GM12801 (cell line): ENCODE data around the gene PPY.

Source experiments
- TF ChIP-seq, protein P1 (sequence below): IDR thresholded peaks from one replicate; pipeline ENCODE4 v1.5.1; 2011; ENCODE audit warnings: control low read depth; ENCODE audit not compliant: insufficient read length; ENCODE audit errors: extremely low read depth

Gene PPY

DNA sequence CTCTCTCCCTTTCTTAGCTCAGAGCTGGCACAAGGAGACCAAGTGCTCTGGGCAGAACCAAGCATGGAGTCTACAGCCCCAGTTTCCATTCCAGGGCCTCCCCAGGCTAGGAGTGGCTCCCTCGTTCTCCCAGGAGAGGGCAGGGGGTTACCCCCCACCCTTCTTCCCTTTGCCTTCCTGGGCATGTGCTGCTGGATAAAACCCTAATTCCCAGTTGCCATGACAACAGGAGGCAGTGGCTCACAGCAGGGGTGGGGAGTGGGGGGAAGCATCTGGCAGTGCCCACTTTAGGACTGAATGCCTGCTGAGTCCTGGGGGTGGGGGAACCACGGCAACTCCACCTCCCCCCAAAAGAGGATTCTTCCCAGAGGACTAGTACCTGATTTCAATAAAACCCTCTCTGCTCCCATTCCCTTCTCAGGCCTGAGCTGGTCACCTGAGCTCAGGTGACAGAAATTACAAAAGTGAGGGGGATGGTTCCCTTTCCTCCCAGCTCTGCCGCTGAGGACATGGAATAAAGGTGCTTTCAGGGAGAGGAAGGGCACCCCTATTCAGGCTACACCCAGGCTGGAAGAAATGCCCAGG lies 36.8 kb downstream of the PPY start:
- TF ChIP-seq, protein P1, sequence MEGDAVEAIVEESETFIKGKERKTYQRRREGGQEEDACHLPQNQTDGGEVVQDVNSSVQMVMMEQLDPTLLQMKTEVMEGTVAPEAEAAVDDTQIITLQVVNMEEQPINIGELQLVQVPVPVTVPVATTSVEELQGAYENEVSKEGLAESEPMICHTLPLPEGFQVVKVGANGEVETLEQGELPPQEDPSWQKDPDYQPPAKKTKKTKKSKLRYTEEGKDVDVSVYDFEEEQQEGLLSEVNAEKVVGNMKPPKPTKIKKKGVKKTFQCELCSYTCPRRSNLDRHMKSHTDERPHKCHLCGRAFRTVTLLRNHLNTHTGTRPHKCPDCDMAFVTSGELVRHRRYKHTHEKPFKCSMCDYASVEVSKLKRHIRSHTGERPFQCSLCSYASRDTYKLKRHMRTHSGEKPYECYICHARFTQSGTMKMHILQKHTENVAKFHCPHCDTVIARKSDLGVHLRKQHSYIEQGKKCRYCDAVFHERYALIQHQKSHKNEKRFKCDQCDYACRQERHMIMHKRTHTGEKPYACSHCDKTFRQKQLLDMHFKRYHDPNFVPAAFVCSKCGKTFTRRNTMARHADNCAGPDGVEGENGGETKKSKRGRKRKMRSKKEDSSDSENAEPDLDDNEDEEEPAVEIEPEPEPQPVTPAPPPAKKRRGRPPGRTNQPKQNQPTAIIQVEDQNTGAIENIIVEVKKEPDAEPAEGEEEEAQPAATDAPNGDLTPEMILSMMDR: no peak

DNA sequence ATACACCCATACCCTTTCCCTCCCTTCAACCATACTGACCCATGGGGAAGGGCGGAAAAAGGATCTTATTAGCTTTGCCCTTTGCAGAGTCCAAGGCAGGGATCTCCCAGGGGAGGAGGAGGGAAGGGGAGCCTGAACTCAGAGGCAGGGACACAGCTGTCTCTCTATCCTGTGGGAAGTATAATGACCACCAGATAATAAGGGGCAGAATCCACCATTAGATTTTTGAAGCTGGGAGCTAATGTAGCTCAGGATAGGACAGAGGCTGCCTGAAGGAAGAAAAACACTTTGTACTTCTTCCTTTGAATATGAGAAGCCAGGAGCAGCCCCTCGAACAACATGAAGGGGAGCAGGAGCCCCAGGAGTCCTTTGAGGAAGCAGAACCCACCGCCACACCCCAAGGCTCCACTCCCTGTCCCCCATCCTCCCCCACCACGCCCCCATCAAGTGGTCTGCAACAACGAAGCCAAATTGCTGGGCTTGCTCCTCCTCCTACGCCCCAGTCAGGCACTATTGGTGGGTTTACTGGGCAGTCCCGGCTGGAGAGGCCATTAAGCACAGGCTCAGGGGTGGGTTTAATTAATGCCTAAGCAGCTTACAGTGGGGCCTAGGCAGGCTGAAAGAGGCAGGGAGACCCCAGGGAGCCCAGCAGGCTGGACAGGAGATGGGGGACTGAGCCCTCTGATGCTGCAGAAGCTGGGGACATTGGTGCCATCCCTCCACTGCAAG lies 40.3 kb downstream of the PPY start:
- TF ChIP-seq, protein P1: no peak

DNA sequence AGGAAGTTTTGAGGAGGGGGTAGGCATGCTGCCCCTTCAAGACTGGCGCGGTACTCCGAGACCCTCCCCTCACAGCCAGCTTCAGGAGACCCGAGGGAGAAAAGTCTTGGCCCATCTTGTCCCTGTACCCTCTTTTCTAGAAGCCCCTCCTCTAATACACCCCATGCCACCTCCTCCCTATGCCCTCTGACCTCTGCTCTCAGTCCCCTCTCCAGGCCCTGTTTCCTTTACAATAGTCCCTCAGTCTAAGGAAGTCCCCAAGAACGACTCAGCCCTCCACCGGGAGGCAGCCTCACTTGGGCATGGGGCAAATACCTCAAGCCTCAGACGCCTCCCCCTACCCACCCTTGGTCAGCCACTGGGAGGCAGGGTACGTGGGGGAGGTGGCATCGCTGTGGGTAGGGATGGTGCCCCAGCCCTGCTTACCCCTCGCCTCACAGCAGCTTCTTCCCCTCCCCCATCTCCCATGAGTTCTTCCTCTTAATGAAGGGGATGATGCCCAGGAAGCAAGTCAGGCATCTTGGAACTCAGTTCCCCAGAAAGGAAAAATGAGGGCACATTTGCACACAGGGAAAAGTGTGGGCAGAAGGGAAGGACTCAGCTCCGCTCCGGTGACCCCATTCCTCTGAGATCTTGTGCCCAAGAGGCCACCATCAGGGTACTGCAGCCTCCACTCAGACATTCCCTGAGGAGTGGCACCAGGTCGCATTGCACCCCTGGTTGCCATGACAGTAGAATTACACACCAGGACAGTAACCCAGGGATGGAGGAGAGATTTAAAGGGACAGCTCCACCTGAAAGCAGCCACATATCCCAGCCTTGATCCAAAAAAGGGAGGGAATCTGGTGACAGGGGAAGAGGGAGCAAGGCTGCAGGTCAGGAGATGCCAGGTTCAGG lies 41.2 kb downstream of the PPY start:
- TF ChIP-seq, protein P1: no peak

DNA sequence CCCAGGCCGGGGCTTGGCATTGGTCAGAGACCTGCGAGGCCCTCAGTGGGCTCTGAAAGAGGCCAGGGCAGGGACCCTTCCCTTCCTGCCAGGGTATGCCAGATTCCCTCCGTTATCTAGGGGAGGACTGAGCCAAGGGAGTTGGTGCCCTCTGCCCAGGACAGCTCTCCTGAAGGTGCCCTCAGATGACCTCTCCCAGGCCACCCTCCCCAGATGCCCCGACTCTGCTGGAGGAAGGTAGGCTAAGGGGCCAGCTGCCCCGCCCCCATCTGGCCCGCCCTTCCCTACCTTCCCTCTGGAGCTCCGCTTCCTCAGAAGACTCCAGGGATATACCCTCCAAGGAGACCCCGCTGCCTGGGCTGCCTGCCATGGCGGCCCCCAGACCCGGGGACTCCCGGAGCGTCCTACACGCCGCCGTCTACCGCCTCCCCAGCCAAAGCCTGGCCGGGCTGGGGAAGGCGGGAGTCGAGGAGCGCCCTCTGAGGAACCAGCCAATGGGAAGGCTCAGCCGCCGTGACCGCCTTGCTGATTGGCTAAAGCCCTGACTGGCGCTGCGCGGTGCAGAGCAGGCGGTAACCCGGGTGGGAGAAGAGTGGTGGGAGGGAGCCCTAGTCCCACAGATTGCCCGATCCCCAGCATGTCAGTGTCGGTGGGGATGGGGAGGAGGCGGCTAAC lies 42.0 kb downstream of the PPY start:
- TF ChIP-seq, protein P1: no peak

DNA sequence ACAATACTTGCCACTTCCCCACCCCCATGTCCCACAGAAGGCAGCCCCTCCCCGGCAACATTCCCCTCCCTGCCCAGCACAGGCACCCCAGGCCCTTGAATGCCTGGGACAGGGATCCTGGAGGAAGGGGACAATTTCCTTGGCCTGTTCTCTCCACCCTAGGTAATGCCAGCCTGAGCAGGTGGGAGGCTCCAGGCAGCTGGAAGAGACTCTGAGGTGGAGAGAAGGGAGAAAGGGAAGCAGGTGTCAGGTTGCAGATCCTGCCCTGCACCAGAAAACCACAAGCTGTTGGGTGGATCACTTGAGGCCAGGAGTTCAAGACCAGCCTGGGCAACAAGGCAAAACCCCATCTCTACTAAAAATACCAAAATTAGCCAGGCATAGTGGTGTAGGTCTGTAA lies 43.8 kb downstream of the PPY start:
- TF ChIP-seq, protein P1: no peak

DNA sequence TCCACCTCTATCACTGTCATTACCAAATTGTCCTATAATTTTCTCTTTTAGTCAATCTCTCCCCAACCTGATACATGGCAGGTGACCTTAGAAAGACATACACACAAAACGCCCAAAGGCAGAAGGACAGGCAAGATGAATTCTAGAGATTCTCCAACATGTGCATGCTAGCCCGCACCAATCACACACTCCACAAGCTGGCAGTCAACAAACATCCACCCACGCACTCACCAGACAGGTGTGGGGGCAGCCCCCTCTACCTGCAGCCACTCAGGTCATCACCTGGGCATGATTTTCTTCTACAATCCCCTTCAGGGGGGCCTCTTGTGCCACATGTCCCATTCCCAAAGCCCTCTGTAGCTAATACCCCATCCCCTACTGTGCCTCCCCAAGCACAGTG lies 44.4 kb downstream of the PPY start:
- TF ChIP-seq, protein P1: no peak

DNA sequence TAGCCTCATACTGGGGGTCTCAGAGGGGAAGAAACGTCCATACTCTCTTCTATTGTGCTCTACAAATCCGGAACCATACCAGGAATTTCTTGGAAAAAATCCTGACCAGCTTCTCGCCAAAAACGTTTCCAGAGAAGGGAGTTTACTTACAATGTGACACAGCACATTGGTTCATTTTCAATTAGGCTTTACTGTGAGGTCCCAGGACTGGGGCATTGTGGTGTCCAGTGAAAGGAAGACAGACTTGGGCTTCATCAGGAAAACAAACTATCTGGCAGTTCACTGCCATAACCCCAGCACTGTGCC lies 49.7 kb downstream of the PPY start:
- TF ChIP-seq, protein P1: no peak
